ENCODE data around the gene KLHL35.

Gene KLHL35

GRCh38 chr11:75374646-75375045, 58.4 kb downstream of the KLHL35 start:
- no peak overlapping the region for H3K4me3 ChIP-seq (ENCODE audit: low read depth, low read length)
- TF ChIP-seq CTCF (IDR thresholded peaks at IDR 0.05; ENCODE audit: low read depth, low read length) = no peak

- TF ChIP-seq CTCF (IDR thresholded peaks at IDR 0.05; ENCODE audit: low read depth, low read length) = no peak
- H3K4me3 ChIP-seq (ENCODE audit: low read depth, low read length) = no peak overlapping the region
Measured at GRCh38 chr11:75373201-75373600, 59.8 kb downstream of the KLHL35 start.
